HepG2 (cell line): ENCODE measurements around the gene GPSM1. TPM values are rescaled to one million over a fixed set of nuclear protein-coding genes. Genes with fewer than 3 reads are reported as not detected.

Experiments
- CREBL2 ChIP-seq: sonication (generic); formaldehyde crosslinking; IDR thresholded peaks from 2 replicates; pipeline ENCODE4 v1.8.1; 2023; ENCODE audit warnings: missing genetic modification reagents, mild to moderate bottlenecking, borderline replicate concordance
- MTA3 ChIP-seq: sonication (generic); formaldehyde crosslinking; IDR thresholded peaks from 2 replicates; pipeline ENCODE4 v1.4.0; 2020; ENCODE audit warnings: missing genetic modification reagents
- RERE ChIP-seq: IDR thresholded peaks from 2 replicates; pipeline ENCODE4 v1.6.1; 2016; ENCODE audit warnings: low read depth, missing genetic modification reagents, missing compliant biosample characterization
- ZNF124 ChIP-seq: sonication (generic); formaldehyde crosslinking; IDR thresholded peaks from 2 replicates; pipeline ENCODE4 v1.4.0; 2020; ENCODE audit warnings: missing genetic modification reagents
- ZNF468 ChIP-seq: sonication (generic); formaldehyde crosslinking; IDR thresholded peaks from 2 replicates; pipeline ENCODE4 v1.8.0; 2022; ENCODE audit warnings: mild to moderate bottlenecking, moderate library complexity, missing genetic modification reagents
- ZNF703 ChIP-seq: sonication (generic); formaldehyde crosslinking; IDR thresholded peaks from 2 replicates; pipeline ENCODE4 v1.5.1; 2020; ENCODE audit warnings: missing genetic modification reagents, mild to moderate bottlenecking, moderate library complexity, borderline replicate concordance
- polyA plus RNA-seq, 8 experiments: library from polyadenylated mRNA; depleted of rRNA in 3 of 8; stranded (reverse) in 7 of 8; unstranded in 1 of 8; fragments of >200 nt; fragmentation: Illumina TruSeq in 4 of 8; extraction: Trizol in 4 of 8; gene quantifications; 2 replicates each; pipeline versions ENCODE4 v1.2.1 to v1.2.3, GENCODE V29; 2011 to 2016; ENCODE audit warnings: low read depth in 4 of 8, missing spikeins in 1 of 8, mixed read lengths in 1 of 8; ENCODE audit not compliant: insufficient read depth in 1 of 8
- total RNA-seq, 5 experiments: library from RNA; depleted of rRNA; stranded (reverse); fragments of >200 nt; fragmentation: Illumina TruSeq; extraction: Trizol; gene quantifications; 2 replicates each; pipeline ENCODE4 v1.2.3, GENCODE V29; 2016; ENCODE audit warnings: low read depth in 1 of 5
- TF ChIP-seq, protein P1 (sequence below), 2 experiments: sonication (generic) in 1 of 2; formaldehyde crosslinking in 1 of 2; IDR thresholded peaks; 2 replicates each; pipeline versions ENCODE4 v1.4.0 to v1.6.1; 2016 to 2020; ENCODE audit warnings: borderline replicate concordance in 1 of 2, low read depth in 1 of 2, mild to moderate bottlenecking in 1 of 2, missing genetic modification reagents in 1 of 2
- TF ChIP-seq, protein P2 (sequence below): sonication (generic); formaldehyde crosslinking; IDR thresholded peaks from 2 replicates; pipeline ENCODE4 v1.8.0; 2022; ENCODE audit warnings: missing genetic modification reagents, mild to moderate bottlenecking, inconsistent platforms, borderline replicate concordance
- TF ChIP-seq, protein P3 (sequence below): sonication (generic); formaldehyde crosslinking; IDR thresholded peaks from 2 replicates; pipeline ENCODE4 v1.4.0; 2020; ENCODE audit warnings: mild to moderate bottlenecking, missing genetic modification reagents, borderline replicate concordance

GPSM1 gene
- total and polyA plus RNA-seq, 2 of the 13 experiments (the other 11 are each of a cell fraction or from before 2014, with no cell fraction given): 1.0 to 2.4 TPM

GRCh38 chr9:136363106-136363948, 36.0 kb downstream of the GPSM1 start, which contains the start of gene DNLZ (continued):
- TF ChIP-seq RERE (CRISPR knock-in tag) (no peak), ZNF468 (CRISPR knock-in tag) (0 out of 2 replicates have a peak, but pooled peaks have one; percentile 36), ZNF703 (CRISPR knock-in tag) (peak; percentile 77; the same call in 1 of the 2 replicates), ZNF124 (CRISPR knock-in tag) (no peak), CREBL2 (CRISPR knock-in tag) (no peak), MTA3 (no peak)
- TF ChIP-seq, protein P1, sequence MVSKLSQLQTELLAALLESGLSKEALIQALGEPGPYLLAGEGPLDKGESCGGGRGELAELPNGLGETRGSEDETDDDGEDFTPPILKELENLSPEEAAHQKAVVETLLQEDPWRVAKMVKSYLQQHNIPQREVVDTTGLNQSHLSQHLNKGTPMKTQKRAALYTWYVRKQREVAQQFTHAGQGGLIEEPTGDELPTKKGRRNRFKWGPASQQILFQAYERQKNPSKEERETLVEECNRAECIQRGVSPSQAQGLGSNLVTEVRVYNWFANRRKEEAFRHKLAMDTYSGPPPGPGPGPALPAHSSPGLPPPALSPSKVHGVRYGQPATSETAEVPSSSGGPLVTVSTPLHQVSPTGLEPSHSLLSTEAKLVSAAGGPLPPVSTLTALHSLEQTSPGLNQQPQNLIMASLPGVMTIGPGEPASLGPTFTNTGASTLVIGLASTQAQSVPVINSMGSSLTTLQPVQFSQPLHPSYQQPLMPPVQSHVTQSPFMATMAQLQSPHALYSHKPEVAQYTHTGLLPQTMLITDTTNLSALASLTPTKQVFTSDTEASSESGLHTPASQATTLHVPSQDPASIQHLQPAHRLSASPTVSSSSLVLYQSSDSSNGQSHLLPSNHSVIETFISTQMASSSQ (IDR thresholded peaks at IDR 0.05; ENCODE audit: low read depth): no peak
- TF ChIP-seq, protein P1 (CRISPR knock-in tag; IDR thresholded peaks at IDR 0.05; ENCODE audit: borderline replicate concordance): peak; percentile 74; the same call in 1 of the 2 replicates
- TF ChIP-seq, protein P2, sequence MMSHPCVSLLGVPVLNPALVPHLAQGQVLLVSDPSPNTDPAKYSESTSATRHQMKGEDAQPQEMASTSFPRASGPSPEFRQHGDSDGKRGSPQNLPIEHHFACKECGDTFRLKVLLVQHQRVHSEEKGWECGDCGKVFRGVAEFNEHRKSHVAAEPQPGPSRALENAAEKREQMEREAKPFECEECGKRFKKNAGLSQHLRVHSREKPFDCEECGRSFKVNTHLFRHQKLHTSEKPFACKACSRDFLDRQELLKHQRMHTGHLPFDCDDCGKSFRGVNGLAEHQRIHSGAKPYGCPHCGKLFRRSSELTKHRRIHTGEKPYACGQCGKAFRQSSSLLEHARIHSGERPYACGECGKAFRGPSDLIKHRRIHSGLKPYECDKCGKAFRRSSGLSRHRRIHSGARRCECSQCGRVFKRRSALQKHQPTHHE (CRISPR knock-in tag): 0 out of 2 replicates have a peak, but pooled peaks have one; percentile 58
- TF ChIP-seq, protein P3, sequence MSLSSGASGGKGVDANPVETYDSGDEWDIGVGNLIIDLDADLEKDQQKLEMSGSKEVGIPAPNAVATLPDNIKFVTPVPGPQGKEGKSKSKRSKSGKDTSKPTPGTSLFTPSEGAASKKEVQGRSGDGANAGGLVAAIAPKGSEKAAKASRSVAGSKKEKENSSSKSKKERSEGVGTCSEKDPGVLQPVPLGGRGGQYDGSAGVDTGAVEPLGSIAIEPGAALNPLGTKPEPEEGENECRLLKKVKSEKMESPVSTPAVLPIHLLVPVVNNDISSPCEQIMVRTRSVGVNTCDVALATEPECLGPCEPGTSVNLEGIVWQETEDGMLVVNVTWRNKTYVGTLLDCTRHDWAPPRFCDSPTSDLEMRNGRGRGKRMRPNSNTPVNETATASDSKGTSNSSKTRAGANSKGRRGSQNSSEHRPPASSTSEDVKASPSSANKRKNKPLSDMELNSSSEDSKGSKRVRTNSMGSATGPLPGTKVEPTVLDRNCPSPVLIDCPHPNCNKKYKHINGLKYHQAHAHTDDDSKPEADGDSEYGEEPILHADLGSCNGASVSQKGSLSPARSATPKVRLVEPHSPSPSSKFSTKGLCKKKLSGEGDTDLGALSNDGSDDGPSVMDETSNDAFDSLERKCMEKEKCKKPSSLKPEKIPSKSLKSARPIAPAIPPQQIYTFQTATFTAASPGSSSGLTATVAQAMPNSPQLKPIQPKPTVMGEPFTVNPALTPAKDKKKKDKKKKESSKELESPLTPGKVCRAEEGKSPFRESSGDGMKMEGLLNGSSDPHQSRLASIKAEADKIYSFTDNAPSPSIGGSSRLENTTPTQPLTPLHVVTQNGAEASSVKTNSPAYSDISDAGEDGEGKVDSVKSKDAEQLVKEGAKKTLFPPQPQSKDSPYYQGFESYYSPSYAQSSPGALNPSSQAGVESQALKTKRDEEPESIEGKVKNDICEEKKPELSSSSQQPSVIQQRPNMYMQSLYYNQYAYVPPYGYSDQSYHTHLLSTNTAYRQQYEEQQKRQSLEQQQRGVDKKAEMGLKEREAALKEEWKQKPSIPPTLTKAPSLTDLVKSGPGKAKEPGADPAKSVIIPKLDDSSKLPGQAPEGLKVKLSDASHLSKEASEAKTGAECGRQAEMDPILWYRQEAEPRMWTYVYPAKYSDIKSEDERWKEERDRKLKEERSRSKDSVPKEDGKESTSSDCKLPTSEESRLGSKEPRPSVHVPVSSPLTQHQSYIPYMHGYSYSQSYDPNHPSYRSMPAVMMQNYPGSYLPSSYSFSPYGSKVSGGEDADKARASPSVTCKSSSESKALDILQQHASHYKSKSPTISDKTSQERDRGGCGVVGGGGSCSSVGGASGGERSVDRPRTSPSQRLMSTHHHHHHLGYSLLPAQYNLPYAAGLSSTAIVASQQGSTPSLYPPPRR (CRISPR knock-in tag): peak; percentile 54
